GM12892 (cell line): ENCODE measurements around the gene CLDN14.

Experiments used
- POLR2A ChIP-seq: IDR thresholded peaks from 2 replicates; pipeline ENCODE4 v1.6.1; 2011; ENCODE audit warnings: low read depth, low read length, control low read depth
- POLR2AphosphoS5 ChIP-seq: IDR thresholded peaks from 2 replicates; pipeline ENCODE4 v1.6.1; 2011; ENCODE audit warnings: low read depth, low read length, control low read depth
- TAF1 ChIP-seq: IDR thresholded peaks from 2 replicates; pipeline ENCODE4 v1.6.1; 2011; ENCODE audit warnings: low read depth, mild to moderate bottlenecking, control low read depth, low read length, borderline replicate concordance

DNA sequence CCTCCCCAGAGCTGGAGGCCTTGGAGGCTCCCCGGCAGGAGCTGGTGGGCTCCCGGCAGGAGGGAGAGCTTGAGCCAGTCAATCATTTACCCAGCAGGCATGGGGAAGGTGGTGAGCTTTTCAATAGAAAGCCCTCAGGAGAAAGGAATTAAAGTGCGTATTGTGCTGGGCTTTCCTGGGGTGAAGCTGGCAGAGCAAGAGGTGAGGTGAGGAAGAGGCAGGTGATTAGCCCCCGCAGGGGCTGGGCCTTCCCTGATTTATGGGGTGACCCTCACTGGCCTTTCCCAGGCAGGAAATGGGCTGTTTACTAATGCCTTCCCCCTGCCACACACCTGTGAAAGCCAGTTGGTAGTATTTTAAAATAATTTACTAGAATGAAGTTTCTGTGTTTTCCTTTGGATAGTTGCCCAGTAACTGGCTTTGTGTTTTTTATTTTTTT is 25.8 kb downstream of the CLDN14 start:
- no peak for TF ChIP-seq POLR2A
- no peak for TF ChIP-seq TAF1
- TF ChIP-seq POLR2AphosphoS5 = no peak
